Frontal cortex (tissue), 4 donors: ENCODE results near the gene POLR2A. TPM values are rescaled to one million over a fixed set of nuclear protein-coding genes. Genes with fewer than 3 reads are reported as not detected.
"Not testable (repeated sequence)": the region's sequence is repeated elsewhere in the genome, so short reads cannot be mapped to it uniquely, and the experiment has no call there.

Experiments
- DNase-seq, 2 donors: peaks; one replicate each; pipeline ENCODE4 v3.0.0; 2012; ENCODE audit warnings: low spot score in 2 of 2
- FAIRE-seq: peaks from 2 replicates; lab custom pipeline; 2012; peaks lifted over from hg19 to GRCh38; lab: Jason Lieb, UNC
- total RNA-seq: library from RNA; depleted of rRNA; stranded (reverse); fragments of >200 nt; gene quantifications from one replicate; pipeline ENCODE4 v1.2.3, GENCODE V29; 2014
- donor health status: control.
- donor health status: control.
- donor health status: control.

POLR2A gene
- total RNA-seq, 1 donor from 2014 or later: 33.0 TPM

GRCh38 chr17:7459961-7460545 lies 24.1 kb upstream of the POLR2A start:
- DNase-seq: no peak
- FAIRE-seq: no peak

GRCh38 chr17:7460850-7461660 lies 23.1 kb upstream of the POLR2A start:
- DNase-seq (no peak), FAIRE-seq (no peak)

- FAIRE-seq (no peak), DNase-seq (no peak)
Measured at GRCh38 chr17:7462474-7463371, 21.4 kb upstream of the POLR2A start.

GRCh38 chr17:7463372-7463846 lies 20.8 kb upstream of the POLR2A start:
- no peak for FAIRE-seq
- DNase-seq: no peak

- DNase-seq: peak in 1 of 2 donors; percentile 34
- no peak for FAIRE-seq
Measured at GRCh38 chr17:7464081-7464480, 20.1 kb upstream of the POLR2A start.

GRCh38 chr17:7465597-7466275 lies 18.4 kb upstream of the POLR2A start:
- peak in 1 of 2 donors; percentile 10 for DNase-seq
- FAIRE-seq: no peak

- DNase-seq (no peak), FAIRE-seq (no peak)
Measured at GRCh38 chr17:7466318-7466638, 17.9 kb upstream of the POLR2A start.

- DNase-seq: peak in 1 of 2 donors; percentile 44
- FAIRE-seq: no peak
Measured at GRCh38 chr17:7466639-7467341, 17.4 kb upstream of the POLR2A start.

- FAIRE-seq (no peak), DNase-seq (no peak)
Measured at GRCh38 chr17:7467498-7467897, 16.7 kb upstream of the POLR2A start.

GRCh38 chr17:7468290-7468689 lies 15.9 kb upstream of the POLR2A start:
- FAIRE-seq: no peak
- DNase-seq: no peak

GRCh38 chr17:7468804-7469389 lies 15.3 kb upstream of the POLR2A start:
- DNase-seq (no peak), FAIRE-seq (no peak)

- FAIRE-seq: not testable (repeated sequence)
Measured at GRCh38 chr17:7469843-7470242, 14.3 kb upstream of the POLR2A start.

GRCh38 chr17:7470457-7470973 lies 13.7 kb upstream of the POLR2A start:
- not testable (repeated sequence) for DNase-seq, FAIRE-seq

More at GRCh38 chr17:7469843-7470242, 14.3 kb upstream of the POLR2A start:
- not testable (repeated sequence) for DNase-seq

GRCh38 chr17:7471729-7472128 lies 12.4 kb upstream of the POLR2A start:
- no peak for FAIRE-seq

GRCh38 chr17:7474767-7475166 lies 9.4 kb upstream of the POLR2A start:
- DNase-seq, FAIRE-seq: not testable (repeated sequence)

More at GRCh38 chr17:7471729-7472128, 12.4 kb upstream of the POLR2A start:
- DNase-seq: no peak

- DNase-seq (peak in 1 of 2 donors; percentile 11), FAIRE-seq (no peak)
Measured at GRCh38 chr17:7475764-7476422, 8.3 kb upstream of the POLR2A start.

- no peak for FAIRE-seq
Measured at GRCh38 chr17:7476494-7476893, 7.7 kb upstream of the POLR2A start.

GRCh38 chr17:7476951-7477350 lies 7.2 kb upstream of the POLR2A start:
- FAIRE-seq (no peak), DNase-seq (no peak)

More at GRCh38 chr17:7476494-7476893, 7.7 kb upstream of the POLR2A start:
- no peak for DNase-seq
